SKM-1 (cell line): ENCODE results near the gene BRINP1.

Experiments used
- DNase-seq: peaks from one replicate; lab custom pipeline; 2025; ENCODE audit not compliant: unreplicated experiment; lab: John Stamatoyannopoulos, UW

Gene BRINP1

GRCh38 chr9:119282476-119283077 lies 86.7 kb downstream of the BRINP1 start:
- DNase-seq = no peak

GRCh38 chr9:119280740-119281485 lies 88.3 kb downstream of the BRINP1 start:
- no peak for DNase-seq

DNA sequence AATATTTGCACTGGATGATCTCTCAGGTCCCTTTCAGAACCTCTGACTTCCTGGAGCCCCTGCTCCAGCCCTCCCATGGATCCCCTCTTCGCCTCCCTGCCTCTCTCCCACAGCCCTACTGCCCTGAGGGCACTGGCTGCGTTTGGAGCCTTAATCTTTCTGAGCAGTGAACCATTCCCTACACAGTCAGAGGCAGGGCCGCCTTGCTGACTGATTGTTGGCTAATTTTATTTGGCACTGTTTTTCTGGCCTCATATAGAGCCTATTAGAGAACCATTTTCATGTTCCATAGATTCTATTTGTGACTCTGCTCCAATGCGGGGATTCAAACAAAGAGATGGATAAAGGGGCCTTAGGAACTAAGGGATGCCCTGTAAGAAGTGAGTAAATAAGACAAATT lies 91.1 kb downstream of the BRINP1 start:
- DNase-seq = no peak

GRCh38 chr9:119273984-119274665 lies 95.1 kb downstream of the BRINP1 start:
- no peak for DNase-seq

DNA sequence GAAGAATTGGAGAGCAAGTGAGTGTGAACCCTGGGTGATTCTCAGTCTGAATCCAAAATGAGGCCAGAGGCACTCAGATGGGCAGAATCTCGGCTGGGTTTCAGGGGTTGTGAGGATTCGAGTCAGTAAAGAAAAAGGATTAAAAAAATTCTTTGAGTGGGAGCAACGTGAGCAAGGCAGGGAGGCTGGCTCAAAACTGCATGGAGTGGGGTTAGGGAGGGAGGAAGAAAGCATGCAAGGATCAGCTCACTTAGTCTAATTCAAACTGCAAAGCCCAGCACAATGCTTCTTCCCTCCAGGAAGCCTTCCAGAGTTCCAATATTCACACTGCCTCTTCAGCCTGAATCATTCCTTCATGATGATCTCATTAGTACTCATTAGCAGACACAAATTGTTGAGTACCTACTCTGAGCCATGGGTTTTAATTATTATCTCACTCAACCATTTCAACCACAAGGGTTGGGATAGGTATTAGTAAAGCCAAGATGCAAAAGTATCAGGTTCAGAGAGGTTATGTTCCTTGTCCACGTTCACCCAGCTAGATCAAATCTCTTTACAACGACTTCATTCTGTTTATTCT lies 95.8 kb downstream of the BRINP1 start:
- DNase-seq = no peak

DNA sequence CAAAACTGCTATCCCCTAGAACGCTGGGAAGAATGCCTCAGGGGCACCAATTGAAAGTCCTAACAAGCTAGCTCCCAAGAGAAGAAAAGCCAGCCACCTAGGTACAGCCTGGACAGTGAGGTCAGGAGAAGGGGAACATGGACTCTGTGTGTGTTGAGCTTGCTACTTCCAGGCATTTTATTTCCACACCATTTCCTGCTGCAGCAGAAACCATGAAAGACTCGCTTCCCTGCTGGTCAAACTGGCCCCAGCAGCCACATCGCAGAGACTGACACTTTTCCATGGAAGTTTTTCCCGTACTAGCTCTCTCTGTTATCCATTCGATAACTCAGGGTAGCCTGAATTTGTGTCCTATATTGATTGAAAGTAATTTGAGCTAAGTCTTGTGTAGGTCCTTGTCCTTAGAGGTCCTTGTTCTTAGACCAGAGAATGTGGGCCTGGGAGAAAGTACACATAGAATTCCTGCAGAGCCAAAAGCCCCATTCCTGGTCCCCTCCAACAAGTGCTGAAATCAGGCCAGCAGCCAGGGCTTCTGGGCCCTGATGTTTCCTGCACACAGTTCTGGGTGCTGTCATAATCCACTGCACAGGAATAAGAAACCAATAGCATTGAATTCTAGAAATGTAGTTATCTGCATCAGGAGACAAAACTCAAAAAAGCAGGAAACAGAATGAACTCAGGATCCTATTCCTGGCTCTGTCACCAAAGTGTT lies 96.6 kb downstream of the BRINP1 start:
- no peak for DNase-seq

DNA sequence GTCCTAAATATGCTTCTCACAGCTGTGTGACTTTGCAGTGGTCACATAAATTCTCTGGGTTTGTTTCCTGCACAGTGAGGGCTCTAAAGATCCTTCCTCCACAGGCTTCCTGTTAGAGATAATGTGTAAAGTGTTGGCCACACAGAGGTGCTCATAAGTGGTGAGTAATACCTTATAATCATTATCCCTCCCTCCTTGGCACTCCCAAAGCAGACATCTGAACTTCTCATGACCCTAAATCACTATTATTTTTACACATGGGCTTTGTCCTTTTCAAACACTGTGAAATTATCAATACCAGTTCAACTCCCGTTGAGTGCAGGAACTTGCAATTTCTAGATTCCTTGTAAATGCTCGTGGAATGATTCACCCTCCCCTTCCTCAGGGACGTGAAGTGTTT lies 100.2 kb downstream of the BRINP1 start:
- DNase-seq = no peak

DNA sequence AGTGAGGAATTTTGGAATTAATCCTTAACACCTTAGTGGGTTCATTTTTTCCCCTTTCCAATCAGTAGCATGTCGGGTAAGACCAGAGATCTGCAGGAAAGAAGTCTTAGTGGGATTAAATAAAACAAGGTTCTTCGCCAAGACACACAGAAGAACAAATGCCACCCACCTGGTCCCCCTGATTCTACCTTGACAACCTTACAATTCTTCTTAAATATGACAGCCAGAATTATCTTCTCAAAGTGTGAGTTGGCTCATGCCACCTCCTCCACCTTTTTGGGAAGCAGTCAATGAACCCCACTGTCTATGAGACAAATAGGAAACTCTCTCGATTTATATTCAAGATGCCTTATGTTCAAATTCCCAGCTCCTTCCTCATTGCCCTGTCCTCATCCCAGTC lies 105.1 kb downstream of the BRINP1 start:
- no peak for DNase-seq

GRCh38 chr9:119257592-119257991 lies 111.6 kb downstream of the BRINP1 start:
- DNase-seq = no peak

GRCh38 chr9:119255116-119255515 lies 114.1 kb downstream of the BRINP1 start:
- no peak for DNase-seq

- DNase-seq = no peak
These were observed 116.5 kb downstream of the BRINP1 start for GRCh38 chr9:119252671-119253299.

- DNase-seq = no peak
These were observed 117.3 kb downstream of the BRINP1 start for GRCh38 chr9:119251936-119252335.

DNA sequence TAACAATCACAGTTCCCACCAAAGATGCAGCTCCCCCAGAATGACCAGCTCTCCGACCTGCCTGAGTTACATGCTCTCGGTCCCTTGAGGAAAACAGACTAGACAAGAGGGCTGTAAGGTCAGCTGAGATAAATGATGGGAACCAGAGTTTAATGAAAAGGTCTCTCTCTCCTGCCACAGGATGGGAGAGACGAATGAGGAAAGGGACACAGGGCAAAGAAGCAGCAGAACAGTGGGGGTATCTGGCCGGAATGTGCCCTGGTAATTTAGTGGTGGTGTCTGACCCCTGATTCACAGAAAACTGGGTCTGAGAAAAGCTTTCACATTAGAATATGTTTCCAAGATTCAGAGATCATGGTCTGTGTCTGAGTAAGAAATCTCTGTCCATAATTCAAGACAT lies 118.5 kb downstream of the BRINP1 start:
- no peak for DNase-seq

DNA sequence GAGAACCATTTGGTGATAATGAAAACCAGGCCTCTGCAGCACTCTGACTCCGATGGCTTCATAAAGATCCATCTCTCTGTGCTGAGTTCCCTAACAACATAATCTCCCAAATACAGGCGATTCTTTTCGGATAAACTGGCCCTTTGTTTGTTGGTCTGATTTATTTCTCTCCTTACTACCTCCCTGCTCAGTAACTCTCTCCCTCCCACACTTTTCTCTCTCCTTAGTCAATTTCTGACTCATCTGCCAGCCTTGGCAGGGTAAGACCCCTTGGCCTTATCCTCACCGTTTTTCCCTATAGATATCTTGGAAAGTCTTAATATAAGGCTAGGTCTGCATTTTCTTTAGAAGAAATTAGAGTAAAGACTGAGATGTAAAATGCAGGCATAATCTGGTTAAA lies 128.7 kb downstream of the BRINP1 start:
- no peak for DNase-seq

GRCh38 chr9:119234636-119235035 lies 134.6 kb downstream of the BRINP1 start:
- DNase-seq = no peak

DNA sequence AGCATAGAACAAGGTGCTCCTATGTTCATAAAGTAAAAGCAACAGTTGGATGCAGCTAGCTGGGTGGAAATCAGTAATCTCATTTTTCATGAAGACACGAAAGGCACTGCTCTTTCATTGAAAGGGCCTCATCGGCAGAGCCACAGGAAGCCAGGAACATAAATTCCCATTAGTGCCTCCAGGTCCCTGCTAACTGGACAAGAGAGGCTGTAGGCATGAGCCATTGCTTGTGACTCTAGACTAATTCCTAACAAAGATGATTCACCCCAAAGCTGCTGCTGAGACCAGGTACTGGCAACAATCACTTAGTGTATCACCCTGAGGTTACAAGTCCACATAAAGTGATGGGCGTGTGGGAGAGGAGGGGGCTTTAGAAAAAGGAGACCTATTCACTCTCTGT lies 141.8 kb downstream of the BRINP1 start:
- no peak for DNase-seq

DNA sequence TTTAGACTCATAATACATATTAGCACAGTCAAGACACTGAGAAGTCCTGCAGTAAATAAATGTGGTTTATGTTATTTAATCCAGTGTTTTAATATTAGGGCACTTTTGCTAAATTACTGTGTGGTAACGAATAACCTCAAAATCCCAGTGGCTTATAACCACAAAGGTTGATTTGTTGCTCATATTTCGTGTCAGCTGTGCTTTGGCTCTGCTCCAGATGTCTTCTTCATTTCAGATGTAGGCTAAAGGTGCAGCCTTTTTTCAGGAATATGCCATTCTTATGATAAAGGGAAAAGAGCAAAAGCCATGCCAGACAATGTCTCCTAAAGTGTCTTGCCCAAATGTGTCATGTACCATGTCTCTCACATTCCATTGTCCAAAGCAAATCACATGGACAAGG lies 144.8 kb downstream of the BRINP1 start:
- no peak for DNase-seq

- DNase-seq = no peak
These were observed 148.0 kb downstream of the BRINP1 start for GRCh38 chr9:119221276-119221675.

GRCh38 chr9:119218293-119218692 lies 150.9 kb downstream of the BRINP1 start:
- DNase-seq = no peak

DNA sequence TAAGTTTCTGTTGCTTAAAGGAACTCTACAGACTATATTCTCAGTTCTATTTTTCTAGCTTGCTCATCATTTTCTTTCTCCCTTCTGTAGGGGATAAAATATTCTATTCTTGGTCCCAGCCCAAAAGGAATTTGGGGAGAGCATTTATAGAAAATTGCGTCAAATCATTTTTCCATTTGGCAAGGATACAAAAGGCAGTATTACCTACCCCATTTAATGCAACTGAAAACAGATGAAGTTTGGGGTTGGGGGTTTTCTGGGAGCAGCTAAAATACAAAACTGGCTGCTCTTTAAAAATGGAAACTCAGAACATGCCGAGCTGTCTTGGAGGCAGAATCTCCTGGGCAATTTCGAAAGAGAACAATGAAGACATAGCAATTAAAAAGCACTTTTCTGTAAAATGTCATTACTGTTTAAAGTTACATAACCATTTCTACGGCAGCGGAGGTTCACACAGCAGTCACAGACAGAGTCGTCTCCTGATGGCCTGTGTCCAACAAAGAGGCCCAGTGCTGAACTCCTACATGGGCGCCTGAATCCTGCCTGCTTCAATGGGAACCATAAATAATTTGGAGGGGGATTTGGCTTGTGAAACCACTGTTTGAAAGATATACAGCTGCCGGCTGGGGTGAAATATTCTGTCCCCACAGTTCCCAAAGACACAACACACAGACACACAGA lies 152.4 kb downstream of the BRINP1 start:
- no peak for DNase-seq
